GM12878 (cell line): ENCODE data around the gene SIPA1. TPM values are rescaled to one million over a fixed set of nuclear protein-coding genes. Genes with fewer than 3 reads are reported as not detected.
A peak's percentile ranks its signal among the peaks of the same experiment; 100 is the strongest.

ENCODE experiments used
- ATAC-seq: fragments of 200-7000 bp; cut with Tn5 transposase; 3 replicates; pipeline ENCODE4 v1.9.1; 2020; ENCODE audit warnings: mild to moderate bottlenecking, moderate library complexity
- BruUV-seq: library from RNA; stranded (reverse); fragments of 400-500 nt; replicated peaks from 2 replicates; lab custom pipeline; 2021; lab: Mats Ljungman, UMichigan
- CTCF ChIA-PET: fragments of 300-600 bp; sonication (Branson Sonifier 250); formaldehyde crosslinking; extraction: SDS; loops from one replicate; lab custom pipeline; 2021; ENCODE audit warnings: inconsistent platforms; lab: Yijun Ruan, JAX
- POLR2A ChIA-PET: fragments of 350-600 bp; formaldehyde crosslinking; extraction: SDS; loops from one replicate; lab custom pipeline; 2021; ENCODE audit warnings: inconsistent platforms; lab: Charles Lee
- RAD21 ChIA-PET: fragments of 300-600 bp; sonication (Branson Sonifier 250); formaldehyde crosslinking; loops from one replicate; lab custom pipeline; 2023; ENCODE audit warnings: antibody characterized with exemption; ENCODE audit not compliant: unreplicated experiment; lab: Charles Lee
- SMC1A ChIA-PET: fragments of 300-600 bp; sonication (Branson Sonifier 250); formaldehyde crosslinking; loops from one replicate; lab custom pipeline; 2023; ENCODE audit not compliant: unreplicated experiment, uncharacterized antibody; lab: Charles Lee
- DNase-seq: peaks from one replicate; pipeline ENCODE4 v3.0.0-alpha.2; 2011; ENCODE audit warnings: low read depth, low spot score
- FAIRE-seq: peaks from 3 replicates; lab custom pipeline; 2011; peaks lifted over from hg19 to GRCh38; lab: Jason Lieb, UNC
- H2AFZ ChIP-seq: 2 replicates; pipeline ENCODE4 v1.6.0; 2011; ENCODE audit warnings: low read depth, low read length, control low read depth; ENCODE audit not compliant: control insufficient read depth
- H3K27ac ChIP-seq: 2 replicates; pipeline ENCODE4 v1.5.1; 2011; ENCODE audit warnings: control low read depth; ENCODE audit not compliant: control insufficient read depth, insufficient read depth
- H3K27me3 ChIP-seq, 2 experiments: replicated peaks in 1 of 2; 2 replicates each; pipeline versions ENCODE4 v1.6.0 to v1.6.1; 2011; ENCODE audit warnings: low read length in 1 of 2; ENCODE audit not compliant: control insufficient read depth in 2 of 2, insufficient read depth in 2 of 2
- H3K36me3 ChIP-seq, 2 experiments: 2 replicates each; pipeline ENCODE4 v1.5.1; 2011; ENCODE audit warnings: low read length in 1 of 2; ENCODE audit not compliant: control insufficient read depth in 2 of 2, insufficient read depth in 2 of 2
- H3K4me1 ChIP-seq: 2 replicates; pipeline ENCODE4 v1.6.1; 2011; ENCODE audit warnings: mild to moderate bottlenecking, low read length, moderate library complexity, mixed read lengths; ENCODE audit not compliant: control insufficient read depth, insufficient read depth
- H3K4me2 ChIP-seq: 2 replicates; pipeline ENCODE4 v1.6.0; 2011; ENCODE audit warnings: control low read depth; ENCODE audit not compliant: control insufficient read depth, insufficient read depth
- H3K4me3 ChIP-seq: fragments of 200-600 bp; sonication (generic); 2 replicates; pipeline ENCODE4 v1.5.1; 2016
- H3K79me2 ChIP-seq: 2 replicates; pipeline ENCODE4 v1.6.0; 2011; ENCODE audit warnings: low read length; ENCODE audit not compliant: control insufficient read depth, insufficient read depth
- H3K9ac ChIP-seq: 2 replicates; pipeline ENCODE4 v1.8.0; 2011; ENCODE audit warnings: low read length, control low read depth, mixed read lengths; ENCODE audit not compliant: control insufficient read depth, insufficient read depth
- H3K9me3 ChIP-seq: replicated peaks from 3 replicates; pipeline ENCODE4 v1.5.1; 2011; ENCODE audit warnings: mild to moderate bottlenecking, low read length; ENCODE audit not compliant: control insufficient read depth, insufficient read depth
- H4K20me1 ChIP-seq: 2 replicates; pipeline ENCODE4 v1.6.0; 2011; ENCODE audit not compliant: control insufficient read depth, insufficient read depth
- PAX5 ChIP-seq: IDR thresholded peaks from 2 replicates; pipeline ENCODE4 v1.6.1; 2011; ENCODE audit warnings: low read depth, low read length, borderline replicate concordance
- PKNOX1 ChIP-seq: fragments of 450-650 bp; IDR thresholded peaks from 2 replicates; pipeline ENCODE4 v1.6.1; 2016; ENCODE audit warnings: mild to moderate bottlenecking
- RAD21 ChIP-seq: IDR thresholded peaks from 2 replicates; pipeline ENCODE4 v1.6.1; 2011; ENCODE audit warnings: mild to moderate bottlenecking, low read depth, low read length, moderate library complexity; ENCODE audit not compliant: insufficient read depth
- WGBS: methylation state at CpG from one replicate; pipeline ENCODE4 v1.1.6; 2016; ENCODE audit warnings: low lambda C conversion rate; ENCODE audit not compliant: insufficient replicate concordance, insufficient coverage; ENCODE audit errors: missing lambda C conversion rate; 5-methylcytosine and 5-hydroxymethylcytosine counted together
- in situ Hi-C: fragments of 300-500 bp; cut with MboI; formaldehyde crosslinking; loops from 9 replicates; pipeline ENCODE4 v1.14.3; 2018; ENCODE audit warnings: mixed read lengths
- intact Hi-C: fragments of 100-400 bp; cut with micrococcal nuclease; formaldehyde crosslinking; loops from one replicate; pipeline ENCODE4 v1.14.2; 2022; ENCODE audit not compliant: unreplicated experiment
- microRNA-seq: library from miRNA; unstranded; fragments of <30 nt; microRNA quantifications from one replicate; pipeline ENCODE4, GENCODE V29; 2018
- polyA plus RNA-seq, 11 experiments: library from polyadenylated mRNA; depleted of rRNA in 4 of 11; unstranded in 6 of 11; stranded (reverse) in 5 of 11; fragments of >200 nt; fragmentation: Nextera tagmentation in 4 of 11; fragmentation: Illumina TruSeq in 1 of 11; extraction: Ambion mirVana in 4 of 11; extraction: Trizol in 1 of 11; gene quantifications; 1 replicate in 1 of 11; 2 replicates in 10 of 11; pipeline versions ENCODE4 v1.2.1 to v1.2.3, GENCODE V29; 2011 to 2016; ENCODE audit warnings: inconsistent platforms in 2 of 11, missing spikeins in 2 of 11, low read depth in 1 of 11
- small RNA-seq: library from RNA; depleted of rRNA; stranded (forward); fragments of <200 nt; gene quantifications from one replicate; pipeline ENCODE3, GENCODE V24; 2014
- total RNA-seq, 4 experiments: library from RNA; depleted of rRNA in 3 of 4; stranded (reverse); fragments of >200 nt in 3 of 4; fragmentation: Illumina TruSeq in 1 of 4; extraction: Trizol in 1 of 4; gene quantifications; 2 replicates each; pipeline versions ENCODE4 v1.2.1 to v1.2.3, GENCODE V29; 2013 to 2021

The SIPA1 gene
- total and polyA plus RNA-seq, 10 of the 15 experiments (the other 5 are each of a cell fraction or from before 2014, with no cell fraction given): 1.0 to 139 (median 33.4) TPM

DNA sequence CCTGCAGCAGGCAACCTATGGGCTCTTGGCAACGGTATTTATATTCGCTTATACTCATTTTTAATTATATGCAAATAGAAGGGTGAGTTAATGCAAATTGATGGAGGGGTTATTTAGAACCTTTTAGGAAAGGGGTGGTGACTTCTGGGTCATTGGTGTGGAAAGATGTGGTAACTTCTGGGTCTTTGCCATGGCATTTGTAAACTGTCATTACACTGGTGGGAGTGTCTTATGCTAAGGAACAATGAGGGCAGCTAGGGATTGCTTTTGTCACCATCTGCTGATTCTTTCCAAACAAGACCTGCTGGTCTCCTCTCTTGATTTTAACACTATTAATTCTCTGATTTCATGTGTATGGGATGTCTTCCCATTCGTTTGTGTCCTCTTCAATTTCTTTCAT is 62.5 kb downstream of the SIPA1 start:
- BruUV-seq: no TSS peak
- H3K4me1 ChIP-seq: no peaks in the 10 kb centered on the region
- ChIA-PET RAD21 (interaction anchor here (0.7 to 1.2 kb wide), 2 partner anchors 74 to 200 kb away, joined by 4 read pairs; no protein-coding TSS in a partner anchor), POLR2A (interaction anchor here (0.5 kb wide), 1 partner anchor 183 kb away, joined by 3 read pairs; no protein-coding TSS in a partner anchor), SMC1A (interaction anchor here (0.6 kb wide), 1 partner anchor 1317 kb away, joined by 3 read pairs; no protein-coding TSS in a partner anchor), CTCF (interaction anchor here (0.7 to 0.8 kb wide), 3 partner anchors 53 to 90 kb away, joined by 3 to 5 read pairs (median 4); no protein-coding TSS in a partner anchor)
- no peak overlapping the region for H3K9ac ChIP-seq
- in situ Hi-C loops (no loop called here), intact Hi-C loops (no loop called here)
- ATAC-seq (peak; percentile 89), FAIRE-seq (peak; percentile 7), DNase-seq (no peak)
- no peak overlapping the region for H3K4me3 ChIP-seq
- H3K4me2 ChIP-seq: no peak overlapping the region
- no peaks in the 10 kb centered on the region for H3K79me2 ChIP-seq
- 0% methylated on average over 3 of the region's 3 CpGs for WGBS
- H3K36me3 ChIP-seq: no peaks in the 10 kb centered on the region
- H3K9me3 ChIP-seq: no peaks in the 10 kb centered on the region
- H3K27ac ChIP-seq: no peak overlapping the region
- TF ChIP-seq PAX5 (no peak), RAD21 (no peak), PKNOX1 (peak; percentile 30; the same call in 1 of the 2 replicates)
- H4K20me1 ChIP-seq: no peaks in the 10 kb centered on the region
- H2AFZ ChIP-seq: no peak overlapping the region
- no peaks in the 10 kb centered on the region for H3K27me3 ChIP-seq

Small RNA genes within 50 kb of the gene (microRNA-seq; reads per million reads assigned to microRNA genes)
- 0.94 reads per million for gene MIR4489
- 0.75 reads per million for gene MIR4690

Small RNA genes within 50 kb of the gene (small RNA-seq; reads per million reads assigned to genes)
- gene MIR4489: 0.12 reads per million
- 1.4 reads per million, percentile 47 among the genes with 10 or more reads in this experiment for gene MIR4690
- gene RN7SL309P: not detected

Other genes with a start within 250 kb of the SIPA1 start
Only the 7 nearest of the 20 such genes appear.
- 71.3 and 77.0 TPM in 2 replicates for gene ZNRD2, start 67.6 kb upstream of the SIPA1 start, total RNA-seq (2014; rRNA removed)
- 20.0 and 24.8 TPM in 2 replicates for gene ZNRD2, start 67.6 kb upstream of the SIPA1 start, total RNA-seq (2014; rRNA removed; fragmentation: Illumina TruSeq; extraction: Trizol)
- 62.0 and 63.3 TPM in 2 replicates for gene ZNRD2, start 67.6 kb upstream of the SIPA1 start, total RNA-seq (2021)
- 13.4 and 32.2 TPM in 2 replicates for gene ZNRD2, start 67.6 kb upstream of the SIPA1 start, polyA plus RNA-seq (2011; rRNA removed)
- 1.2 and 7.9 TPM in 2 replicates for gene ZNRD2, start 67.6 kb upstream of the SIPA1 start, polyA plus RNA-seq (2014; fragmentation: Illumina TruSeq; extraction: Trizol)
- 10 to 100 TPM; 14.8 to 48.7 TPM for gene ZNRD2, start 67.6 kb upstream of the SIPA1 start, polyA plus RNA-seq (2014; fragmentation: Nextera tagmentation; extraction: Ambion mirVana)
- gene ZNRD2, start 67.6 kb upstream of the SIPA1 start, polyA plus RNA-seq (2014; rRNA removed): 74.8 and 79.0 TPM in 2 replicates
- 100 to 1,000 TPM; 107 to 111 TPM for gene ZNRD2, start 67.6 kb upstream of the SIPA1 start, polyA plus RNA-seq (2016; fragmentation: Nextera tagmentation; extraction: Ambion mirVana)
- gene FAM89B, start 65.6 kb upstream of the SIPA1 start, total RNA-seq (2014; rRNA removed): 26.2 and 32.0 TPM in 2 replicates
- gene FAM89B, start 65.6 kb upstream of the SIPA1 start, total RNA-seq (2014; rRNA removed; fragmentation: Illumina TruSeq; extraction: Trizol): 7.2 and 10.4 TPM in 2 replicates
- gene FAM89B, start 65.6 kb upstream of the SIPA1 start, total RNA-seq (2021): 28.5 and 29.6 TPM in 2 replicates
- gene FAM89B, start 65.6 kb upstream of the SIPA1 start, polyA plus RNA-seq (2011; rRNA removed): 3.6 and 8.0 TPM in 2 replicates
- 0.74 and 9.1 TPM in 2 replicates for gene FAM89B, start 65.6 kb upstream of the SIPA1 start, polyA plus RNA-seq (2014; fragmentation: Illumina TruSeq; extraction: Trizol)
- gene FAM89B, start 65.6 kb upstream of the SIPA1 start, polyA plus RNA-seq (2014; fragmentation: Nextera tagmentation; extraction: Ambion mirVana): 1 to 10 TPM in 1 of 2 experiments, under 1 TPM in 1; 0.34 to 2.2 TPM
- gene FAM89B, start 65.6 kb upstream of the SIPA1 start, polyA plus RNA-seq (2014; rRNA removed): 36.7 and 50.7 TPM in 2 replicates
- gene FAM89B, start 65.6 kb upstream of the SIPA1 start, polyA plus RNA-seq (2016; fragmentation: Nextera tagmentation; extraction: Ambion mirVana): 10 to 100 TPM in 1 of 2 experiments, 1 to 10 TPM in 1; 2.8 to 26.6 TPM
- 63.3 and 74.6 TPM in 2 replicates for gene EHBP1L1, start 62.0 kb upstream of the SIPA1 start, total RNA-seq (2014; rRNA removed)
- gene EHBP1L1, start 62.0 kb upstream of the SIPA1 start, total RNA-seq (2014; rRNA removed; fragmentation: Illumina TruSeq; extraction: Trizol): 32.9 and 37.1 TPM in 2 replicates
- gene EHBP1L1, start 62.0 kb upstream of the SIPA1 start, total RNA-seq (2021): 90.7 and 92.7 TPM in 2 replicates
- 21.5 and 28.4 TPM in 2 replicates for gene EHBP1L1, start 62.0 kb upstream of the SIPA1 start, polyA plus RNA-seq (2011; rRNA removed)
- gene EHBP1L1, start 62.0 kb upstream of the SIPA1 start, polyA plus RNA-seq (2014; fragmentation: Illumina TruSeq; extraction: Trizol): 34.3 and 39.8 TPM in 2 replicates
- gene EHBP1L1, start 62.0 kb upstream of the SIPA1 start, polyA plus RNA-seq (2014; fragmentation: Nextera tagmentation; extraction: Ambion mirVana): under 1 TPM; 0.06 to 0.09 TPM
- 99.4 and 117 TPM in 2 replicates for gene EHBP1L1, start 62.0 kb upstream of the SIPA1 start, polyA plus RNA-seq (2014; rRNA removed)
- 10 to 100 TPM; 15.5 to 18.9 TPM for gene EHBP1L1, start 62.0 kb upstream of the SIPA1 start, polyA plus RNA-seq (2016; fragmentation: Nextera tagmentation; extraction: Ambion mirVana)
- gene KCNK7, start 42.3 kb upstream of the SIPA1 start, total RNA-seq (2014; rRNA removed): 0.16 and 0.23 TPM in 2 replicates
- not detected in 2 replicates for gene KCNK7, start 42.3 kb upstream of the SIPA1 start, total RNA-seq (2014; rRNA removed; fragmentation: Illumina TruSeq; extraction: Trizol)
- 0.29 and 0.54 TPM in 2 replicates for gene KCNK7, start 42.3 kb upstream of the SIPA1 start, total RNA-seq (2021)
- not detected in 2 replicates for gene KCNK7, start 42.3 kb upstream of the SIPA1 start, polyA plus RNA-seq (2011; rRNA removed)
- not detected in 2 replicates for gene KCNK7, start 42.3 kb upstream of the SIPA1 start, polyA plus RNA-seq (2014; fragmentation: Illumina TruSeq; extraction: Trizol)
- gene KCNK7, start 42.3 kb upstream of the SIPA1 start, polyA plus RNA-seq (2014; fragmentation: Nextera tagmentation; extraction: Ambion mirVana): under 1 TPM in 1 of 2 experiments, not detected in 1; 0.11 TPM
- 0.15 TPM in 1 of 2 replicates, not detected in the other for gene KCNK7, start 42.3 kb upstream of the SIPA1 start, polyA plus RNA-seq (2014; rRNA removed)
- gene KCNK7, start 42.3 kb upstream of the SIPA1 start, polyA plus RNA-seq (2016; fragmentation: Nextera tagmentation; extraction: Ambion mirVana): not detected
- gene MAP3K11, start 23.9 kb upstream of the SIPA1 start, total RNA-seq (2014; rRNA removed): 37.4 and 39.9 TPM in 2 replicates
- 13.6 and 15.1 TPM in 2 replicates for gene MAP3K11, start 23.9 kb upstream of the SIPA1 start, total RNA-seq (2014; rRNA removed; fragmentation: Illumina TruSeq; extraction: Trizol)
- gene MAP3K11, start 23.9 kb upstream of the SIPA1 start, total RNA-seq (2021): 62.6 and 64.7 TPM in 2 replicates
- gene MAP3K11, start 23.9 kb upstream of the SIPA1 start, polyA plus RNA-seq (2011; rRNA removed): 17.0 and 27.9 TPM in 2 replicates
- gene MAP3K11, start 23.9 kb upstream of the SIPA1 start, polyA plus RNA-seq (2014; fragmentation: Illumina TruSeq; extraction: Trizol): 6.6 and 14.0 TPM in 2 replicates
- 1 to 10 TPM; 1.5 to 1.9 TPM for gene MAP3K11, start 23.9 kb upstream of the SIPA1 start, polyA plus RNA-seq (2014; fragmentation: Nextera tagmentation; extraction: Ambion mirVana)
- 51.8 and 58.7 TPM in 2 replicates for gene MAP3K11, start 23.9 kb upstream of the SIPA1 start, polyA plus RNA-seq (2014; rRNA removed)
- 10 to 100 TPM; 22.1 to 27.3 TPM for gene MAP3K11, start 23.9 kb upstream of the SIPA1 start, polyA plus RNA-seq (2016; fragmentation: Nextera tagmentation; extraction: Ambion mirVana)
- 14.0 and 19.9 TPM in 2 replicates for gene PCNX3, start 22.3 kb upstream of the SIPA1 start, total RNA-seq (2014; rRNA removed)
- gene PCNX3, start 22.3 kb upstream of the SIPA1 start, total RNA-seq (2014; rRNA removed; fragmentation: Illumina TruSeq; extraction: Trizol): 5.4 and 7.3 TPM in 2 replicates
- gene PCNX3, start 22.3 kb upstream of the SIPA1 start, total RNA-seq (2021): 39.0 and 46.6 TPM in 2 replicates
- 2.9 and 8.2 TPM in 2 replicates for gene PCNX3, start 22.3 kb upstream of the SIPA1 start, polyA plus RNA-seq (2011; rRNA removed)
- gene PCNX3, start 22.3 kb upstream of the SIPA1 start, polyA plus RNA-seq (2014; fragmentation: Illumina TruSeq; extraction: Trizol): 1.7 and 8.6 TPM in 2 replicates
- under 1 TPM; 0.03 to 0.15 TPM for gene PCNX3, start 22.3 kb upstream of the SIPA1 start, polyA plus RNA-seq (2014; fragmentation: Nextera tagmentation; extraction: Ambion mirVana)
- gene PCNX3, start 22.3 kb upstream of the SIPA1 start, polyA plus RNA-seq (2014; rRNA removed): 34.1 and 40.2 TPM in 2 replicates
- gene PCNX3, start 22.3 kb upstream of the SIPA1 start, polyA plus RNA-seq (2016; fragmentation: Nextera tagmentation; extraction: Ambion mirVana): 10 to 100 TPM in 1 of 2 experiments, 1 to 10 TPM in 1; 6.8 to 10.3 TPM
- 28.1 and 33.6 TPM in 2 replicates for gene RELA, start 24.8 kb downstream of the SIPA1 start, total RNA-seq (2014; rRNA removed)
- gene RELA, start 24.8 kb downstream of the SIPA1 start, total RNA-seq (2014; rRNA removed; fragmentation: Illumina TruSeq; extraction: Trizol): 15.3 and 16.8 TPM in 2 replicates
- gene RELA, start 24.8 kb downstream of the SIPA1 start, total RNA-seq (2021): 51.7 and 56.4 TPM in 2 replicates
- 13.4 and 32.7 TPM in 2 replicates for gene RELA, start 24.8 kb downstream of the SIPA1 start, polyA plus RNA-seq (2011; rRNA removed)
- 21.8 and 34.7 TPM in 2 replicates for gene RELA, start 24.8 kb downstream of the SIPA1 start, polyA plus RNA-seq (2014; fragmentation: Illumina TruSeq; extraction: Trizol)
- 10 to 100 TPM in 1 of 2 experiments, 1 to 10 TPM in 1; 5.1 to 12.8 TPM for gene RELA, start 24.8 kb downstream of the SIPA1 start, polyA plus RNA-seq (2014; fragmentation: Nextera tagmentation; extraction: Ambion mirVana)
- 37.4 and 60.0 TPM in 2 replicates for gene RELA, start 24.8 kb downstream of the SIPA1 start, polyA plus RNA-seq (2014; rRNA removed)
- 10 to 100 TPM; 38.1 to 42.8 TPM for gene RELA, start 24.8 kb downstream of the SIPA1 start, polyA plus RNA-seq (2016; fragmentation: Nextera tagmentation; extraction: Ambion mirVana)